GM12878 (cell line): ENCODE results near the gene DPP3. TPM values are rescaled to one million over a fixed set of nuclear protein-coding genes. Genes with fewer than 3 reads are reported as not detected.

ENCODE experiments used
- CBX3 ChIP-seq: fragments of 200-600 bp; sonication (generic); IDR thresholded peaks from 2 replicates; pipeline ENCODE4 v1.6.1; 2016; ENCODE audit warnings: low read depth, borderline replicate concordance
- CEBPB ChIP-seq, 2 experiments: fragments of 150-350 bp in 1 of 2; IDR thresholded peaks; 2 replicates each; pipeline ENCODE4 v1.6.1; 2012 to 2014; ENCODE audit warnings: low read depth in 2 of 2, low read length in 2 of 2, borderline replicate concordance in 1 of 2, inconsistent platforms in 1 of 2
- CHD2 ChIP-seq: IDR thresholded peaks from 2 replicates; pipeline ENCODE4 v1.6.1; 2011; ENCODE audit warnings: low read depth, low read length, improper control_type of control experiment, borderline replicate concordance
- FOS ChIP-seq: IDR thresholded peaks from 3 replicates; pipeline ENCODE4 v1.6.1; 2011; ENCODE audit warnings: borderline replicate concordance; ENCODE audit not compliant: insufficient read length; ENCODE audit errors: extremely low read depth
- IKZF1 ChIP-seq: fragments of 450-650 bp; conservative IDR thresholded peaks from 2 replicates; pipeline ENCODE4 v1.6.1; 2017; ENCODE audit warnings: antibody characterized with exemption, mild to moderate bottlenecking
- JUND ChIP-seq: IDR thresholded peaks from 2 replicates; pipeline ENCODE4 v1.6.1; 2012; ENCODE audit warnings: low read depth, mild to moderate bottlenecking, low read length, improper control_type of control experiment, moderate library complexity
- MTA2 ChIP-seq: fragments of 450-650 bp; IDR thresholded peaks from 2 replicates; pipeline ENCODE4 v1.6.1; 2016; ENCODE audit warnings: low read depth, mild to moderate bottlenecking, moderate library complexity
- NBN ChIP-seq: fragments of 450-650 bp; IDR thresholded peaks from 2 replicates; pipeline ENCODE4 v1.6.1; 2016
- POLR2AphosphoS2 ChIP-seq: IDR thresholded peaks from 2 replicates; pipeline ENCODE4 v1.6.1; 2011; ENCODE audit warnings: low read depth, mild to moderate bottlenecking, low read length, improper control_type of control experiment, moderate library complexity
- SIN3A ChIP-seq: IDR thresholded peaks from 2 replicates; pipeline ENCODE4 v1.6.1; 2012; ENCODE audit warnings: low read depth, low read length, improper control_type of control experiment
- SMC3 ChIP-seq: IDR thresholded peaks from 2 replicates; pipeline ENCODE4 v1.6.1; 2011; ENCODE audit warnings: low read length, improper control_type of control experiment, borderline replicate concordance
- SP1 ChIP-seq: IDR thresholded peaks from one replicate; pipeline ENCODE4 v1.6.1; 2011; ENCODE audit warnings: low read depth, low read length
- TARDBP ChIP-seq: IDR thresholded peaks from 2 replicates; pipeline ENCODE4 v1.6.1; 2016; ENCODE audit warnings: borderline replicate concordance
- TCF12 ChIP-seq: IDR thresholded peaks from 2 replicates; pipeline ENCODE4 v1.6.1; 2011; ENCODE audit warnings: low read depth, mild to moderate bottlenecking, low read length
- ZZZ3 ChIP-seq: IDR thresholded peaks from 2 replicates; pipeline ENCODE4 v1.6.1; 2011; ENCODE audit warnings: low read depth; ENCODE audit not compliant: control insufficient read depth, insufficient read length
- polyA plus RNA-seq, 11 experiments: library from polyadenylated mRNA; depleted of rRNA in 4 of 11; unstranded in 6 of 11; stranded (reverse) in 5 of 11; fragments of >200 nt; fragmentation: Nextera tagmentation in 4 of 11; fragmentation: Illumina TruSeq in 1 of 11; extraction: Ambion mirVana in 4 of 11; extraction: Trizol in 1 of 11; gene quantifications; 1 replicate in 1 of 11; 2 replicates in 10 of 11; pipeline versions ENCODE4 v1.2.1 to v1.2.3, GENCODE V29; 2011 to 2016; ENCODE audit warnings: inconsistent platforms in 2 of 11, missing spikeins in 2 of 11, low read depth in 1 of 11
- total RNA-seq, 4 experiments: library from RNA; depleted of rRNA in 3 of 4; stranded (reverse); fragments of >200 nt in 3 of 4; fragmentation: Illumina TruSeq in 1 of 4; extraction: Trizol in 1 of 4; gene quantifications; 2 replicates each; pipeline versions ENCODE4 v1.2.1 to v1.2.3, GENCODE V29; 2013 to 2021
- TF ChIP-seq, protein P1 (sequence below): fragments of 150-350 bp; IDR thresholded peaks from 2 replicates; pipeline ENCODE4 v1.6.1; 2016; ENCODE audit warnings: low read depth, low read length
- TF ChIP-seq, protein P2 (sequence below): fragments of 450-650 bp; IDR thresholded peaks from 2 replicates; pipeline ENCODE4 v1.6.1; 2017; ENCODE audit warnings: mild to moderate bottlenecking
- TF ChIP-seq, protein P3 (sequence below): IDR thresholded peaks from 2 replicates; pipeline ENCODE4 v1.6.1; 2011; ENCODE audit warnings: low read depth, low read length, improper control_type of control experiment, borderline replicate concordance
- TF ChIP-seq, protein P4 (sequence below): fragments of 450-650 bp; IDR thresholded peaks from 2 replicates; pipeline ENCODE4 v1.6.1; 2017; ENCODE audit warnings: antibody characterized with exemption, mild to moderate bottlenecking, moderate library complexity

DPP3 gene
- total and polyA plus RNA-seq, 10 of the 15 experiments (the other 5 are each of a cell fraction or from before 2014, with no cell fraction given): 6.0 to 117 (median 78.1) TPM

DNA sequence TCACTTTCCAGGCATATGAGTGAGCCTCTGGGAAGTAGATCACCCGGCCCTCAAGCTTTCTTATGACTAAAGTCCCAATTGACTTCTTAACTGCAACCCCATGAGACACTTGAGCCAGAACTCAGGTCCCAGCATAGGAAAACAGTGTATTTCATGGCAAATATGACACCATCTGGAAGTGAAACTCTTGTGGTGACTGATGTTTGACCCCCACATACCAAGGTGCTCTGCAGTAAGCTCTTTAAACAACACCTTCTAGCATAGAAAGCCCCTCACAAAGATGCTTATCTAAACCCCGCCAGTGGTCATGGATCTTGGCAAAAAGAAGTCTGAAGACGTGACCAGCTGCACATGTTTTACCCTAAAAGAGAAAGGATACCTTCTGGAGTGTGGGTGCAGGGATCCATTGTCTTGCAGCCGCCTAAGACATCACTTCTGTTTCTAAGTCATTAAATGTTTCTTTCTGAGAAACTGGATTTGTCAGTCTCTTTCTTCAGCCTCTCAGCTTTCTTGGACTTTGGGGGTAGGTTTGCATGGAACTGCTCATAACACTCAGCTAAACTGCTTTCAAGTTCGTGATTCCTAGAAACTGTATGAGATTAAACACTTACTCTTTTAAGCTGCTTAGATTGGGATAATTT, 21.0 kb upstream of the DPP3 start (continued):
- TF ChIP-seq, protein P1, sequence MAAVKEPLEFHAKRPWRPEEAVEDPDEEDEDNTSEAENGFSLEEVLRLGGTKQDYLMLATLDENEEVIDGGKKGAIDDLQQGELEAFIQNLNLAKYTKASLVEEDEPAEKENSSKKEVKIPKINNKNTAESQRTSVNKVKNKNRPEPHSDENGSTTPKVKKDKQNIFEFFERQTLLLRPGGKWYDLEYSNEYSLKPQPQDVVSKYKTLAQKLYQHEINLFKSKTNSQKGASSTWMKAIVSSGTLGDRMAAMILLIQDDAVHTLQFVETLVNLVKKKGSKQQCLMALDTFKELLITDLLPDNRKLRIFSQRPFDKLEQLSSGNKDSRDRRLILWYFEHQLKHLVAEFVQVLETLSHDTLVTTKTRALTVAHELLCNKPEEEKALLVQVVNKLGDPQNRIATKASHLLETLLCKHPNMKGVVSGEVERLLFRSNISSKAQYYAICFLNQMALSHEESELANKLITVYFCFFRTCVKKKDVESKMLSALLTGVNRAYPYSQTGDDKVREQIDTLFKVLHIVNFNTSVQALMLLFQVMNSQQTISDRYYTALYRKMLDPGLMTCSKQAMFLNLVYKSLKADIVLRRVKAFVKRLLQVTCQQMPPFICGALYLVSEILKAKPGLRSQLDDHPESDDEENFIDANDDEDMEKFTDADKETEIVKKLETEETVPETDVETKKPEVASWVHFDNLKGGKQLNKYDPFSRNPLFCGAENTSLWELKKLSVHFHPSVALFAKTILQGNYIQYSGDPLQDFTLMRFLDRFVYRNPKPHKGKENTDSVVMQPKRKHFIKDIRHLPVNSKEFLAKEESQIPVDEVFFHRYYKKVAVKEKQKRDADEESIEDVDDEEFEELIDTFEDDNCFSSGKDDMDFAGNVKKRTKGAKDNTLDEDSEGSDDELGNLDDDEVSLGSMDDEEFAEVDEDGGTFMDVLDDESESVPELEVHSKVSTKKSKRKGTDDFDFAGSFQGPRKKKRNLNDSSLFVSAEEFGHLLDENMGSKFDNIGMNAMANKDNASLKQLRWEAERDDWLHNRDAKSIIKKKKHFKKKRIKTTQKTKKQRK: no peak
- no peak for TF ChIP-seq FOS
- TF ChIP-seq, protein P2, sequence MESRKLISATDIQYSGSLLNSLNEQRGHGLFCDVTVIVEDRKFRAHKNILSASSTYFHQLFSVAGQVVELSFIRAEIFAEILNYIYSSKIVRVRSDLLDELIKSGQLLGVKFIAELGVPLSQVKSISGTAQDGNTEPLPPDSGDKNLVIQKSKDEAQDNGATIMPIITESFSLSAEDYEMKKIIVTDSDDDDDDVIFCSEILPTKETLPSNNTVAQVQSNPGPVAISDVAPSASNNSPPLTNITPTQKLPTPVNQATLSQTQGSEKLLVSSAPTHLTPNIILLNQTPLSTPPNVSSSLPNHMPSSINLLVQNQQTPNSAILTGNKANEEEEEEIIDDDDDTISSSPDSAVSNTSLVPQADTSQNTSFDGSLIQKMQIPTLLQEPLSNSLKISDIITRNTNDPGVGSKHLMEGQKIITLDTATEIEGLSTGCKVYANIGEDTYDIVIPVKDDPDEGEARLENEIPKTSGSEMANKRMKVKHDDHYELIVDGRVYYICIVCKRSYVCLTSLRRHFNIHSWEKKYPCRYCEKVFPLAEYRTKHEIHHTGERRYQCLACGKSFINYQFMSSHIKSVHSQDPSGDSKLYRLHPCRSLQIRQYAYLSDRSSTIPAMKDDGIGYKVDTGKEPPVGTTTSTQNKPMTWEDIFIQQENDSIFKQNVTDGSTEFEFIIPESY: no peak
- TF ChIP-seq SMC3: no peak
- no peak for TF ChIP-seq POLR2AphosphoS2
- TF ChIP-seq, protein P3, sequence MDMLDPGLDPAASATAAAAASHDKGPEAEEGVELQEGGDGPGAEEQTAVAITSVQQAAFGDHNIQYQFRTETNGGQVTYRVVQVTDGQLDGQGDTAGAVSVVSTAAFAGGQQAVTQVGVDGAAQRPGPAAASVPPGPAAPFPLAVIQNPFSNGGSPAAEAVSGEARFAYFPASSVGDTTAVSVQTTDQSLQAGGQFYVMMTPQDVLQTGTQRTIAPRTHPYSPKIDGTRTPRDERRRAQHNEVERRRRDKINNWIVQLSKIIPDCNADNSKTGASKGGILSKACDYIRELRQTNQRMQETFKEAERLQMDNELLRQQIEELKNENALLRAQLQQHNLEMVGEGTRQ: no peak
- TF ChIP-seq SP1: no peak
- peak; percentile 81 for TF ChIP-seq IKZF1
- TF ChIP-seq SIN3A: no peak
- no peak for TF ChIP-seq CHD2
- no peak for TF ChIP-seq CEBPB (IDR thresholded peaks at IDR 0.05; ENCODE audit: borderline replicate concordance in 1 of 2, low read depth in 2 of 2, low read length in 2 of 2)
- peak; percentile 51; the same call in 1 of the 2 replicates for TF ChIP-seq MTA2
- TF ChIP-seq TCF12: peak; percentile 9; the same call in 1 of the 2 replicates
- TF ChIP-seq CBX3: no peak
- no peak for TF ChIP-seq ZZZ3
- TF ChIP-seq NBN: peak; percentile 52; the same call in 1 of the 2 replicates
- TF ChIP-seq TARDBP: no peak
- TF ChIP-seq JUND: no peak
- TF ChIP-seq, protein P4, sequence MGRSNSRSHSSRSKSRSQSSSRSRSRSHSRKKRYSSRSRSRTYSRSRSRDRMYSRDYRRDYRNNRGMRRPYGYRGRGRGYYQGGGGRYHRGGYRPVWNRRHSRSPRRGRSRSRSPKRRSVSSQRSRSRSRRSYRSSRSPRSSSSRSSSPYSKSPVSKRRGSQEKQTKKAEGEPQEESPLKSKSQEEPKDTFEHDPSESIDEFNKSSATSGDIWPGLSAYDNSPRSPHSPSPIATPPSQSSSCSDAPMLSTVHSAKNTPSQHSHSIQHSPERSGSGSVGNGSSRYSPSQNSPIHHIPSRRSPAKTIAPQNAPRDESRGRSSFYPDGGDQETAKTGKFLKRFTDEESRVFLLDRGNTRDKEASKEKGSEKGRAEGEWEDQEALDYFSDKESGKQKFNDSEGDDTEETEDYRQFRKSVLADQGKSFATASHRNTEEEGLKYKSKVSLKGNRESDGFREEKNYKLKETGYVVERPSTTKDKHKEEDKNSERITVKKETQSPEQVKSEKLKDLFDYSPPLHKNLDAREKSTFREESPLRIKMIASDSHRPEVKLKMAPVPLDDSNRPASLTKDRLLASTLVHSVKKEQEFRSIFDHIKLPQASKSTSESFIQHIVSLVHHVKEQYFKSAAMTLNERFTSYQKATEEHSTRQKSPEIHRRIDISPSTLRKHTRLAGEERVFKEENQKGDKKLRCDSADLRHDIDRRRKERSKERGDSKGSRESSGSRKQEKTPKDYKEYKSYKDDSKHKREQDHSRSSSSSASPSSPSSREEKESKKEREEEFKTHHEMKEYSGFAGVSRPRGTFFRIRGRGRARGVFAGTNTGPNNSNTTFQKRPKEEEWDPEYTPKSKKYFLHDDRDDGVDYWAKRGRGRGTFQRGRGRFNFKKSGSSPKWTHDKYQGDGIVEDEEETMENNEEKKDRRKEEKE: no peak
